Ovary (tissue), 3 donors: ENCODE measurements around the gene MKX.

Source experiments
- CTCF ChIP-seq, 3 donors: fragments of 450-650 bp in 2 of 3; fragments of 200-600 bp in 1 of 3; IDR thresholded peaks; one replicate each; pipeline versions ENCODE4 v1.5.1 to v1.8.0; 2016 to 2022; ENCODE audit warnings: antibody characterized with exemption in 3 of 3, mild to moderate bottlenecking in 1 of 3
- POLR2A ChIP-seq: fragments of 450-650 bp; IDR thresholded peaks from one replicate; pipeline ENCODE4 v1.6.1; 2017; ENCODE audit warnings: antibody characterized with exemption, mild to moderate bottlenecking, moderate library complexity
- donor health status: DM: no; HTN: no; CAD: no.

- no peak for TF ChIP-seq CTCF (IDR thresholded peaks at IDR 0.05)
- TF ChIP-seq POLR2A: no peak
Observed at GRCh38 chr10:27625452-27626211, 120.0 kb downstream of the MKX start.
